ENCODE data around the gene STK4.

STK4 gene

DNA sequence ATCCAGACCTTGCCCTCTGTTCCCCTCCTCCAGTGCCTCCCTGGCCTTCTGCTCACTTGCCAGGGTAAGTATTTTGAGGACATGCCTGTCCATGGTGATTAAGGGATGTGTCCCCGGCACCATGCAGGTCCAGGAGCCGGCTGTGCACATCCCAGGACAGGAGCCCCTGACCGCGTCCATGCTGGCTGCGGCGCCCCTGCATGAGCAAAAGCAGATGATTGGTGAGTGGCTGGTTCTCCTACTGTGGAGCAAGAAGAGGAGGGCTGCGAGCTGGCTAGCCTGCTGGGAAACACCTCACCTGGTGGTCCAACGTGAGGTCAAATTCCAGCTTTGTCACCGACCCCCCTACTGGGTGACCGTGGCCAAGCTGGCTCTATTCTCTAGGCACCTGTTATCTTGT lies 29.8 kb upstream of the STK4 start:
- no peak overlapping the region for H3K9ac ChIP-seq (ENCODE audit: low read length)
- no peak overlapping the region for H3K4me3 ChIP-seq (ENCODE audit: low read depth, low read length)
- H3K9me3 ChIP-seq (ENCODE audit: control insufficient read depth, insufficient read depth, low read depth, low read length), result no peaks in the 10 kb centered on the region
- no peak overlapping the region for H3K27ac ChIP-seq (ENCODE audit: low read depth, low read length)
- H3K36me3 ChIP-seq (ENCODE audit: control insufficient read depth, insufficient read depth, low read length), result peaks cover 87% of the 10 kb centered on the region
- no peaks in the 10 kb centered on the region for H3K27me3 ChIP-seq (ENCODE audit: control insufficient read depth, insufficient read depth, low read length)
- no peaks in the 10 kb centered on the region for H3K4me1 ChIP-seq (ENCODE audit: control insufficient read depth, insufficient read depth, low read length)

DNA sequence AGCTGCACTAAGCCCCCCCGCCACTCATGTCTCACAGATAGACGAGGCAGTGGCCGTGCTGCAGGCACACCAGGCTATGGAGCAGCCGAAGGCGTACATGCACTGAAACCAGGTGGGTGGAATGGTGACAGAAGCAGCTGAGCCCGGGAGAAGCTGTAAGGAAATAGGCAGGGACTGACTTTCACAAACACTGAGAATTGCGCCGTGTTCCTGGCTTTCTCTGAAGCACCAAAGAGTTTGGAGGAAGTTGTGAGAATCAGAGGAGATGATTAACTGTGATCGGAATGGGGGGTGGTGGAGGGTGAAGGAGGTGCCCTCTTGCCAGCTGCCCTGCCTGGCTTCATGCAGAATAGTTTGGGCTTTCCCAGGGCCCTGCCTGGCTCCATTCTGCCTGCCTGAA lies 27.7 kb upstream of the STK4 start:
- Histone ChIP-seq H3K9me3 (ENCODE audit: control insufficient read depth, insufficient read depth, low read depth, low read length) (no peaks in the 10 kb centered on the region), H3K27me3 (ENCODE audit: control insufficient read depth, insufficient read depth, low read length) (no peaks in the 10 kb centered on the region), H3K4me1 (ENCODE audit: control insufficient read depth, insufficient read depth, low read length) (no peaks in the 10 kb centered on the region), H3K36me3 (ENCODE audit: control insufficient read depth, insufficient read depth, low read length) (peaks cover 90% of the 10 kb centered on the region), H3K9ac (ENCODE audit: low read length) (no peak overlapping the region), H3K4me3 (ENCODE audit: low read depth, low read length) (no peak overlapping the region), H3K27ac (ENCODE audit: low read depth, low read length) (no peak overlapping the region)

DNA sequence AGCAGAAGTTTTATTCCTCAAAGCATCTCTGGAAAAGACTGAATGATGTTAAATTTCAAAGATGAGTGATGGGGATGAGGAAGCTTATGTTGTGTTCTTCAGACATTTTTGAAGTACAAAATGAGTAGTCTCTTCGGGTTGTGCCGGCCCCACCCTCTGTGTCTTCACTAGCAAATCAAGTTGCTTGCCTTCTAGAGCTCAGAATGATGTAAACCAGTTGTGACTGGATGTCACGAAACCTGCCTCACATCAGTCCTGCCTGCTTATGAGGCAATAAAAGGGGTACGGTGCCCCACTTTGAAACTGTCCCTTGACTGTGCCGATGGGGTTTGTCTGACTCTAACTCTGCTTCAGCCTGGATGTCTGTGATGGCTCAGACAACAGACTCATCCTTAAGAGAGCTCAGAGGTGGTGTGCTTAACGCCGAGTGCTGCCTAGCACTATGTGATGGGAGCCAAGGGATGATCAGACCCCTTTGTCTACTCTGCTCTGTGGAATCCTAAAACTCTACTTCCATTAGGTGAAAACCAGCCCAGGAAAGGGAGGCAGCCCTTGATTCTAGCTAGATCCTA lies 25.1 kb upstream of the STK4 start:
- no peaks in the 10 kb centered on the region for H3K27me3 ChIP-seq (ENCODE audit: control insufficient read depth, insufficient read depth, low read length)
- H3K4me1 ChIP-seq (ENCODE audit: control insufficient read depth, insufficient read depth, low read length), result no peaks in the 10 kb centered on the region
- peaks cover 89% of the 10 kb centered on the region for H3K36me3 ChIP-seq (ENCODE audit: control insufficient read depth, insufficient read depth, low read length)
- H3K9me3 ChIP-seq (ENCODE audit: control insufficient read depth, insufficient read depth, low read depth, low read length), result no peaks in the 10 kb centered on the region
- H3K4me3 ChIP-seq (ENCODE audit: low read depth, low read length), result no peak overlapping the region
- no peak overlapping the region for H3K9ac ChIP-seq (ENCODE audit: low read length)
- H3K27ac ChIP-seq (ENCODE audit: low read depth, low read length), result no peak overlapping the region

DNA sequence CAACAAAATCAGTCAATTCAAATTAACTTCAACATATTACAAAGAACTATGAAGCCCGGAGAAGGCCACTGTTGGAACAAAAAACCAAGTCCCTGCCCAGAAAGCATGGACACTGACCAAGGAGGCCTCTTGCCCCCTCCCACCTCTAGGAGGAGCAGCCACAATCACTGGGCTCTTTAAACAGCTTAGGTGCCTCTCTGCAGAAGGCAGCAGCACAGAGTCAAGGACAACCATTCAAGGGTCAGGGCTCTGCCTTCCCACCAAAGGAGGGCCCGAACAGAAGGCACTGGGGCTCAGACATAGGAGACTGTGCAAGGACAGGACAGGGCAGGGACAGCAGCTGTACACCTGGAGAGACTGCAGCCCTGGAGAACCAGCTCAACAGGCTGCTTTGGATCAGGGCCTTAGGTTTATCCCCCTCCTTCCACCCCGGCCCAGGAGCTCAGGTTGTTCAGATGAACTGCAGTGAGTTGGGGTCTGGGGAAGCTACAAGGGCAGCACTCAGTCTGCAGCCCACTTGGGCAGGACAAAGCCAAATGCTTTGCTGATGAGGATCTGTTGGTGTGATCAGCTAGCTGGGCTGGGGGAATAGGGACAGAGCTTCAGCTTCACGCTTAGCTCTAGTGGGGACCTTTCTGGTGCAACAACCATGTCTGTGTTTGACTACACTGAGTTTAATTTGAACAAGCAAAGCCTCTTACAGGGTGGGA lies 23.9 kb upstream of the STK4 start:
- Histone ChIP-seq H3K9me3 (ENCODE audit: control insufficient read depth, insufficient read depth, low read depth, low read length) (no peaks in the 10 kb centered on the region), H3K4me3 (ENCODE audit: low read depth, low read length) (no peak overlapping the region), H3K27ac (ENCODE audit: low read depth, low read length) (no peak overlapping the region), H3K36me3 (ENCODE audit: control insufficient read depth, insufficient read depth, low read length) (peaks cover 90% of the 10 kb centered on the region), H3K4me1 (ENCODE audit: control insufficient read depth, insufficient read depth, low read length) (no peaks in the 10 kb centered on the region), H3K27me3 (ENCODE audit: control insufficient read depth, insufficient read depth, low read length) (no peaks in the 10 kb centered on the region), H3K9ac (ENCODE audit: low read length) (no peak overlapping the region)

DNA sequence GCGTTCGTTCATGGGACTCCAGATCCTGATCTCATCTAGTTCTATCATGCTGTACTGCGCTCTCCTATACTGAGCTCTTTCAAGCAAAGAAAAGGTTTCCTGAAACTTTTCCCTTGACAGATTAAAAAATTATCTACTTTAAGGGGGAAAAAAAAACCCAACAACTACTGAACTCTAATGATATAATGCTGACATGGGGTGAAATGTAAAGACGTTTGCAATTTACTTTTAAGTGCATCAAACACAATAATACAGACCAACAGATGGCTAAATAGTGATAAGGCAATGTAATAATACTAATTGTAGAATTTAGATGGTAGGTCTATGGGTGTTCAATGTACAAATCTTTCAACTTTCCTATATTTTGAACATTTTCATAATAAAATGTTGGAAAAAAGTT lies 22.5 kb upstream of the STK4 start:
- H3K36me3 ChIP-seq (ENCODE audit: control insufficient read depth, insufficient read depth, low read length), result peaks cover 90% of the 10 kb centered on the region
- H3K4me3 ChIP-seq (ENCODE audit: low read depth, low read length), result no peak overlapping the region
- H3K4me1 ChIP-seq (ENCODE audit: control insufficient read depth, insufficient read depth, low read length), result no peaks in the 10 kb centered on the region
- H3K27ac ChIP-seq (ENCODE audit: low read depth, low read length), result no peak overlapping the region
- no peak overlapping the region for H3K9ac ChIP-seq (ENCODE audit: low read length)
- no peaks in the 10 kb centered on the region for H3K9me3 ChIP-seq (ENCODE audit: control insufficient read depth, insufficient read depth, low read depth, low read length)
- H3K27me3 ChIP-seq (ENCODE audit: control insufficient read depth, insufficient read depth, low read length), result no peaks in the 10 kb centered on the region

DNA sequence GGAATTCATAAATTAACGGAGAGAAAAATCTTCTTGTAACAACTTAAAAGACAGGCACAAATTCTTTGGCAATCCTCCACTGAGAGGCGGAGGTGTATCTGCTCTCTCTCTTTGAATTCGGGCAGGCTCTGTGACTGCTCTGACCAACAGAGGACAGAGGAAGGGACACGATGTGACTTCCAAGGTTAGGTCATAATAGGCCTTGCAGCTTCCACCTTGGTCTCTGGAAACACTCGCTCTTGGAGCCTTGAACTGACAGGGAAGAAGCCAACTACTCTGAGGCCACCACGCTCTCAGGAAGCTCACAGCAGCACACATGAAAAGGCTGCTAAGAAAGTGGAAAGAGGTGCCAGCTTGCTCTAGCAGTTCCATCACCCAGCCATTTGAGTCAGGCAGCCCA lies 21.1 kb upstream of the STK4 start:
- Histone ChIP-seq H3K27ac (ENCODE audit: low read depth, low read length) (no peak overlapping the region), H3K9me3 (ENCODE audit: control insufficient read depth, insufficient read depth, low read depth, low read length) (no peaks in the 10 kb centered on the region), H3K9ac (ENCODE audit: low read length) (no peak overlapping the region), H3K27me3 (ENCODE audit: control insufficient read depth, insufficient read depth, low read length) (no peaks in the 10 kb centered on the region), H3K4me3 (ENCODE audit: low read depth, low read length) (no peak overlapping the region), H3K36me3 (ENCODE audit: control insufficient read depth, insufficient read depth, low read length) (peaks cover 92% of the 10 kb centered on the region), H3K4me1 (ENCODE audit: control insufficient read depth, insufficient read depth, low read length) (no peaks in the 10 kb centered on the region)

DNA sequence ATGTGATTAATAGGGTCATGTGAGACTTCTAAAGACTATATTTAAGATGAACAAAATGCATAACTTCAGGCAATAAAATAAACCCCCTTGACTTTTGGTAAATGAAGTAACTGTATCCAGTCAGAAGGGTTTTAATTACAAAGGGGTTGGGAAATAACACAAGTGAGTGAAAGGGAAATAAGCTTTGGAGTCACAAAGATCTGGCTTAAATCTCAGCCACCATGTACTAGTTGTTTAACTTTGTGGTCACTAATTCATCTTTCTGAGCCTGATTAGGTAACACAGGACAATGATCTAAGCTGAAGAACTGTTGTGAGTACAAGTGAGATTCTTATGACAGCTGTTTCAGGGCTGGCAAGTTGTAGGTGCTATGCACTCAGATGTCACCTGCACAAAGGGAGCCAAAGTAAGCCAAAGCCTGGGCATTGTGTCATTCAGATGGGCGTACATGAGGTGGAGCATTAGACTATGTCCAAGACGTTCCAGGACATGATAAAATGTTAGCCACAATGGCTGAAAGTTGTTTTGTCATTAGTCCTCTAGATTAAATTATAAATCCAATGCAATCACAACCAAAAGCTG lies 19.9 kb upstream of the STK4 start:
- no peaks in the 10 kb centered on the region for H3K27me3 ChIP-seq (ENCODE audit: control insufficient read depth, insufficient read depth, low read length)
- H3K9me3 ChIP-seq (ENCODE audit: control insufficient read depth, insufficient read depth, low read depth, low read length), result no peaks in the 10 kb centered on the region
- peaks cover 95% of the 10 kb centered on the region for H3K36me3 ChIP-seq (ENCODE audit: control insufficient read depth, insufficient read depth, low read length)
- no peaks in the 10 kb centered on the region for H3K4me1 ChIP-seq (ENCODE audit: control insufficient read depth, insufficient read depth, low read length)
- no peak overlapping the region for H3K9ac ChIP-seq (ENCODE audit: low read length)
- no peak overlapping the region for H3K4me3 ChIP-seq (ENCODE audit: low read depth, low read length)
- no peak overlapping the region for H3K27ac ChIP-seq (ENCODE audit: low read depth, low read length)

DNA sequence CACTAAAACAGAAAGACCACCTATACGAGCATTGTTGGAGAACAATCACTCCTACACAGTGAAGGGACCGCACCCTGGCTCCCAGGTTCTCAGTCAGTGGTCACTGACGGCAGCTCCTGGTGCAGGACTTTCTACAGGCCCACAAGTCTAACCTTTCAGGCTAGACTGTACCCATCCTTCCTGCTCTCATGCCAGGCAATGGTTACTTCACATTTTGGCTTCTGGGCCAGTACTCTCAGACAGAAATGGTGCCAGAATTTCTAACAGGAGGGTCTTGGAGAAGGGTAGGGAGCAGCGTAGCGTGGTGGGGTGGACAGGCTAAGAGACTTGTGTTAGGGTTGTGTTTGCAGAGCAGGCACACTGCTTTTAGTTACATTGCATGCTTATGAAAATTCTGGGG lies 18.2 kb upstream of the STK4 start:
- Histone ChIP-seq H3K27ac (ENCODE audit: low read depth, low read length) (no peak overlapping the region), H3K9me3 (ENCODE audit: control insufficient read depth, insufficient read depth, low read depth, low read length) (no peaks in the 10 kb centered on the region), H3K27me3 (ENCODE audit: control insufficient read depth, insufficient read depth, low read length) (no peaks in the 10 kb centered on the region), H3K4me1 (ENCODE audit: control insufficient read depth, insufficient read depth, low read length) (no peaks in the 10 kb centered on the region), H3K9ac (ENCODE audit: low read length) (no peak overlapping the region), H3K4me3 (ENCODE audit: low read depth, low read length) (no peak overlapping the region), H3K36me3 (ENCODE audit: control insufficient read depth, insufficient read depth, low read length) (peaks cover 95% of the 10 kb centered on the region)

DNA sequence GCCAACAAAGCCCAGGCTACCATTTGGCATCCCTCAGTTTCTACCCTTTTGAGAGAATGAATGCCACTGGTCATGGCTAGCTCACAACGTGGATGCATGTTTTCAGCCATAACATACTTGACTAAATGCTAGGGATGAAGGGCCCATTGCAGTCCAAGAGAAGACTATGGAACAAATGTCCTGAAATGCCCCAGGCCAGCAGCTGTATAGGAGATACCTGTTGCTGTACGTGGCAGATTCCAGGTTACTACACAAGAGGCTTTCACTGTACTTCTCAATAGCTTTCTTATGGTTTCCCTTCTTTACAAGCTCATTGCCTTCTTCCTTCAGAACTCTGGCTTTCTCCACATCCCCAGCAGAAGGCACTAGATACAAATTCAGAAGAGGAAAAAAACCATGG lies 17.8 kb upstream of the STK4 start:
- Histone ChIP-seq H3K4me3 (ENCODE audit: low read depth, low read length) (no peak overlapping the region), H3K36me3 (ENCODE audit: control insufficient read depth, insufficient read depth, low read length) (peaks cover 95% of the 10 kb centered on the region), H3K9me3 (ENCODE audit: control insufficient read depth, insufficient read depth, low read depth, low read length) (no peaks in the 10 kb centered on the region), H3K4me1 (ENCODE audit: control insufficient read depth, insufficient read depth, low read length) (no peaks in the 10 kb centered on the region), H3K27me3 (ENCODE audit: control insufficient read depth, insufficient read depth, low read length) (no peaks in the 10 kb centered on the region), H3K9ac (ENCODE audit: low read length) (no peak overlapping the region), H3K27ac (ENCODE audit: low read depth, low read length) (no peak overlapping the region)

DNA sequence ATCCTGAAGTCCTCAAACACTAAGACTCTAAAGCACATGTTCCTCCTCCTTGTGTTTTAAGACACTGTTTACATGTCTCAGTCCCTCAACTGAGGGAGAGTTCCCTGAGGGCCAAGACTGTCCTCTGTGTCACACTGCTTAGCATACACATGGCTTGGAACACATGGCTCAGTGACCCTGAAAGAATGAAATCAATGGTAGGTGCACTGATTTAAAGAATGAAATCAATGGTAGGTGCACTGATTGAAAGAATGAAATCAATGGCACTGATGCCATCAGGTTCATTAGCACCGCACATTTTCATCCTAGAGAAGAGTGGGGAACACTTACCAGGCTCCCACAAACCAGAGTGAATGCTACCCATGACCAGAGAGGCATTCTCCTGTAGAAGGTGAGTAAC lies 15.9 kb upstream of the STK4 start:
- Histone ChIP-seq H3K4me3 (ENCODE audit: low read depth, low read length) (no peak overlapping the region), H3K9me3 (ENCODE audit: control insufficient read depth, insufficient read depth, low read depth, low read length) (no peaks in the 10 kb centered on the region), H3K27ac (ENCODE audit: low read depth, low read length) (no peak overlapping the region), H3K9ac (ENCODE audit: low read length) (no peak overlapping the region), H3K36me3 (ENCODE audit: control insufficient read depth, insufficient read depth, low read length) (peaks cover 96% of the 10 kb centered on the region), H3K27me3 (ENCODE audit: control insufficient read depth, insufficient read depth, low read length) (no peaks in the 10 kb centered on the region), H3K4me1 (ENCODE audit: control insufficient read depth, insufficient read depth, low read length) (no peaks in the 10 kb centered on the region)

DNA sequence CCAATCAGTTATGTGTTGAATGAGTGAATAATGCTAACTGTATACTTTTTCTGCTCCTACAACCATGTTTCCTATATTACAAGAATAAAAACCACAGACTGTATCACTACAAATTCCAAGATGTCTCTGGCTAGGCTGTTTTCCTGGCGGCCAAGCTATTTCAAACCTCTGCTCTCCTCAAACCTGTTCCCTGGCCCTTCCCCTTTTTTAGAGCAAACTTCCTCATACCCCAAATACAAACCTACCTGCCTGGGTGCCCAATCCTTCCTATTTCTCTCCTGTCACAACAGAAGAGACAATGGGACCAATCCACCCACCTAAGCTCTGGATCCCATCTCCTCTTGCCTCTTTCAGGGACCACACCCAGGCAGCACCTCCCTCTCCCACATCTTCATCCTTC lies 13.6 kb upstream of the STK4 start:
- H3K9ac ChIP-seq (ENCODE audit: low read length), result no peak overlapping the region
- peaks cover 89% of the 10 kb centered on the region for H3K36me3 ChIP-seq (ENCODE audit: control insufficient read depth, insufficient read depth, low read length)
- H3K4me1 ChIP-seq (ENCODE audit: control insufficient read depth, insufficient read depth, low read length), result no peaks in the 10 kb centered on the region
- H3K27me3 ChIP-seq (ENCODE audit: control insufficient read depth, insufficient read depth, low read length), result no peaks in the 10 kb centered on the region
- no peak overlapping the region for H3K27ac ChIP-seq (ENCODE audit: low read depth, low read length)
- no peak overlapping the region for H3K4me3 ChIP-seq (ENCODE audit: low read depth, low read length)
- no peaks in the 10 kb centered on the region for H3K9me3 ChIP-seq (ENCODE audit: control insufficient read depth, insufficient read depth, low read depth, low read length)

Measured in HUES6 (cell line).